GM10266 (cell line): ENCODE results near the gene NCOA4.
"Not testable (repeated sequence)": the region's sequence is repeated elsewhere in the genome, so short reads cannot be mapped to it uniquely, and the experiment has no call there.

Experiments used
- DNase-seq: peaks from one replicate; pipeline ENCODE4 v3.0.0; 2012; ENCODE audit errors: extremely low spot score
- CTCF ChIP-seq: IDR thresholded peaks from 2 replicates; pipeline ENCODE4 v1.5.1; 2012; ENCODE audit warnings: mild to moderate bottlenecking, low read depth; ENCODE audit not compliant: control insufficient read depth, insufficient read depth; ENCODE audit errors: missing control alignments

NCOA4 gene

DNA sequence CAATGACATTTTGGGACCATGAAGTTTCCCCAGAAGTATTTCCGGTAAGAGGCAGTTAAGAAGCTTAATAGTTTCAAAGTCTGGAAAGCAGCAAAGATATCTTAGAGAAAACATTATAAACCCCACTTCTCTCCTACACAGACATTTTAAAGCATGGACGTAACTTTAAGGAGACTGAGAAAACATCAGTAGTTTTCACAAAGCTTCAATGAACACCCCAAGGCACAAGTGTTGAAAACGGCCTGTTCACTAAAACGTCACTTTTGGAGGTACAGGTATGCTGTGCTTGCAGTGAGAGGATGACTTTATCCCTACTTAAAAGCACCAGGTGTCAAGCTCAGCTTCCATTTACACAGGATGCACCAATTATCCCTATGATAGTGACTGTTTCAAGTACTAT lies 25.0 kb downstream of the NCOA4 start:
- no peak for DNase-seq
- no peak for TF ChIP-seq CTCF

DNA sequence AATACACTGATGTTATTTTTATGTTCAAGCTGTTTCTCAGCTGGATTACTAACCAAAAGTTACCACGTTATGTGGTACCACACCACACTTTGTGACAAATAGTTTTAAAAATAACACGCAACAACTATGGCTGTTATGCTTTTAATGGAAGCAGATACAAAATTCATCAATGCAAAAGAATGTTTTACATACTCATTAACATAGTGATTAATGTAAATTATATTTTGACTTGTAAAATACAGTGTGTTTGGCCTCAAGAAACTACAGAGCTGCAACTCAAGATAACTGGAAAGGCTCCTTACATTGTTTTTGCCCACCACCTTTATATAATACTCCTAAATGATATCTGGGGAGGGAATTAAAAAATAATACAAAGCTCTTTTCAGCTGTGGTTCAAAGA lies 25.5 kb downstream of the NCOA4 start:
- no peak for DNase-seq
- TF ChIP-seq CTCF: no peak

- no peak for DNase-seq
- no peak for TF ChIP-seq CTCF
Observed at GRCh38 chr10:46002916-46003693, 27.3 kb downstream of the NCOA4 start.

GRCh38 chr10:46002189-46002687 lies 28.2 kb downstream of the NCOA4 start:
- not testable (repeated sequence) for DNase-seq

- TF ChIP-seq CTCF: no peak
- DNase-seq: no peak
Observed at GRCh38 chr10:46001187-46001756, 29.2 kb downstream of the NCOA4 start.

GRCh38 chr10:46000538-46000937 lies 29.9 kb downstream of the NCOA4 start:
- TF ChIP-seq CTCF: no peak
- no peak for DNase-seq

DNA sequence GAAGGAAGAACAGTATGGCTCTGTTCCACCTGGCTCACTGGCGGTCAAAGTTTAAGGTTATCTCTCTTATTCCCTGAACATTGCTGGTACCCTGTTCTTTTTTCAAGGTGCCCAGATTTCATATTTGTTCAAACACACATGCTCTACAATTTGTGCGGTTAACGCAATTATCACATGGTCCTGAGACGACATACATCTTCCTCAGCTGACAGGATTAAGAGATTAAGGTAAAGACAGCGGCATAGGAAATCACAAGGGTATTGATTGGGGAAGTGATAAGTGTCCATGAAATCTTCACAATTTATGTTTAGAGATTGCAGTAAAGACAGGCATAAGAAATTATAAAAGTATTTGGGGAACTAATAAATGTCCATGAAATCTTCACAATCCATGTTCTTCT lies 30.5 kb downstream of the NCOA4 start:
- DNase-seq: not testable (repeated sequence)

- no peak for TF ChIP-seq CTCF
- no peak for DNase-seq
Observed at GRCh38 chr10:45997994-45998763, 32.2 kb downstream of the NCOA4 start.
